Upper lobe of right lung (tissue), 1 donor: Measurements from ENCODE around the gene LIN7B. TPM values are rescaled to one million over a fixed set of nuclear protein-coding genes. Genes with fewer than 3 reads are reported as not detected.
"Not testable (repeated sequence)": the region's sequence is repeated elsewhere in the genome, so short reads cannot be mapped to it uniquely, and the experiment has no call there.

ENCODE experiments used
- ATAC-seq: fragments of 200-7000 bp; cut with Tn5 transposase; one replicate; pipeline ENCODE4 v1.9.1; 2020; ENCODE audit warnings: mild to moderate bottlenecking, moderate library complexity
- DNase-seq: peaks from one replicate; pipeline ENCODE4 v3.0.0-alpha.2; 2020
- H3K27ac ChIP-seq: fragments of 200-600 bp; one replicate; pipeline ENCODE4 v1.8.0; 2022
- H3K27me3 ChIP-seq: fragments of 200-600 bp; one replicate; pipeline ENCODE4 v1.8.0; 2022; ENCODE audit warnings: mild to moderate bottlenecking
- H3K36me3 ChIP-seq: fragments of 200-600 bp; one replicate; pipeline ENCODE4 v1.8.0; 2022
- H3K4me1 ChIP-seq: fragments of 200-600 bp; one replicate; pipeline ENCODE4 v1.8.0; 2022
- H3K4me3 ChIP-seq: fragments of 200-600 bp; one replicate; pipeline ENCODE4 v1.8.0; 2022; ENCODE audit warnings: mild to moderate bottlenecking
- H3K9me3 ChIP-seq: fragments of 200-600 bp; one replicate; pipeline ENCODE4 v1.8.0; 2022
- intact Hi-C: fragments of 100-400 bp; cut with DNase I; formaldehyde crosslinking; loops from one replicate; pipeline ENCODE4 v1.11.0; 2022
- total RNA-seq: library from RNA; stranded (reverse); fragmentation: NEBNext Ultra II Directional; extraction: Animal tissue kit (Norgen Biotek cat#: 25700); gene quantifications from one replicate; pipeline ENCODE4 v1.2.1, GENCODE V29; 2021
- TF ChIP-seq, protein P1 (sequence below): fragments of 200-600 bp; IDR thresholded peaks from one replicate; pipeline ENCODE4 v1.8.0; 2022; ENCODE audit warnings: antibody characterized with exemption
- donor health status: DM: no; HTN: yes; CAD: no; lungs with severe emphysema.

Gene LIN7B
- total RNA-seq, 1 donor from 2014 or later, result 12.2 TPM

DNA sequence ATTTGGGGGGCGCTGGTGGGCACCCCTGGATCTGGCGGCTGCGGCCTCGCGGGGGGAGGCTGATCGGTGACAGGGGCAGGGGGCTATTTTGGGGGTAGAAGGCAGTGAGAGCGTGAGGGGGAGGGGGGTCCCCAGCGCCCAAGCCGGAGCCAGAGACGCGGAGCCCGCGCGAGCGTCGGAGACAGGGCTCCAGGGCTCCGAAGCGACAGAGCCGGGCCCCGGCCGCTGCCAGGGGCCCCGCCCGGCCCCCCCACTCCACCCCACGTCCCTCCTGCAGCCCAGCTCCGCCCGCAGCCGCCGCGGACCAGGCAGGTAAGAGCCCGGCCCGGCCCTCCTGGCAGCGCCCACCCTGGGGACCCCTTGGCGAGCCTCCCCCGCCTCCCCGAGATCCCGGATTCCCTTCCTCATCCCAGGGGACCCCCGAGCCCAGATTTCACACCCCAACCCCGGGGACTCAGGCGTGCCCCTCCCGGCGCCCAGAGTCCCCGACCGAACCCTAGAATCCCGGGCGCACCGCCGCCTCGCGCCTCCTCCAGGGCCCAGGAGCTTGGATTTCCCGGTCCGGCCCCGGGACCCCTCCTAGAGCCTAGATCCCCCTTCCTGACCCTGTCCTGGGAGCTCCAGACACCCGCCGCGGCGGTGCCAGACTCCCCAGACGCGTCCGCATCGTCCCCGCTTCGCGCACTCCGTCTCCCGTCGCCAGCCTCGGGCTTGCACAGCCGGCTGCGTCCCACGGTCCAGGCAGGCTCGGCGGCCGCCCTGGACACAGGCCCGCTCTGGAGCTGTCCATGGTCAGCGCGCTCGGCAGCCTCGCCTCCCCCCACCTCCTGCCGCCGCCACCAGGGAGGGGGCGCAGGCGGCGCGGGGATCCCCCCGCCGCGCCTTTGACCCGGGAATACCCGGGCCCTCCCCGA is 5.5 kb downstream of the LIN7B start, which contains the start of gene PPFIA3:
Gene PPFIA3, plus strand, starts transcription at position 134 of the 914 bp plus-strand sequence. CDS start 8,330 bp downstream, outside the sequence.
- Histone ChIP-seq H3K27ac (peak within 1 kb of the TSS; percentile 97), H3K36me3 (no peaks in the 10 kb centered on the region), H3K4me1 (peaks cover 21% of the 10 kb centered on the region), H3K27me3 (no peaks in the 10 kb centered on the region), H3K4me3 (peak within 1 kb of the TSS; percentile 71), H3K9me3 (no peaks in the 10 kb centered on the region)
- TF ChIP-seq, protein P1, sequence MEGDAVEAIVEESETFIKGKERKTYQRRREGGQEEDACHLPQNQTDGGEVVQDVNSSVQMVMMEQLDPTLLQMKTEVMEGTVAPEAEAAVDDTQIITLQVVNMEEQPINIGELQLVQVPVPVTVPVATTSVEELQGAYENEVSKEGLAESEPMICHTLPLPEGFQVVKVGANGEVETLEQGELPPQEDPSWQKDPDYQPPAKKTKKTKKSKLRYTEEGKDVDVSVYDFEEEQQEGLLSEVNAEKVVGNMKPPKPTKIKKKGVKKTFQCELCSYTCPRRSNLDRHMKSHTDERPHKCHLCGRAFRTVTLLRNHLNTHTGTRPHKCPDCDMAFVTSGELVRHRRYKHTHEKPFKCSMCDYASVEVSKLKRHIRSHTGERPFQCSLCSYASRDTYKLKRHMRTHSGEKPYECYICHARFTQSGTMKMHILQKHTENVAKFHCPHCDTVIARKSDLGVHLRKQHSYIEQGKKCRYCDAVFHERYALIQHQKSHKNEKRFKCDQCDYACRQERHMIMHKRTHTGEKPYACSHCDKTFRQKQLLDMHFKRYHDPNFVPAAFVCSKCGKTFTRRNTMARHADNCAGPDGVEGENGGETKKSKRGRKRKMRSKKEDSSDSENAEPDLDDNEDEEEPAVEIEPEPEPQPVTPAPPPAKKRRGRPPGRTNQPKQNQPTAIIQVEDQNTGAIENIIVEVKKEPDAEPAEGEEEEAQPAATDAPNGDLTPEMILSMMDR, result no peak
- DNase-seq, result peak; percentile 85
- intact Hi-C loops, result no loop called here
- ATAC-seq, result peak; percentile 59

- Histone ChIP-seq H3K4me1 (peaks cover 21% of the 10 kb centered on the region), H3K4me3 (no peak overlapping the region), H3K36me3 (no peaks in the 10 kb centered on the region), H3K27me3 (no peaks in the 10 kb centered on the region), H3K9me3 (no peaks in the 10 kb centered on the region), H3K27ac (no peak overlapping the region)
- TF ChIP-seq, protein P1, result no peak
- DNase-seq, result no peak
- intact Hi-C loops, result no loop called here
- no peak for ATAC-seq
Observed at GRCh38 chr19:49120325-49120683, 6.1 kb downstream of the LIN7B start.

- Histone ChIP-seq H3K4me3 (no peak overlapping the region), H3K27me3 (no peaks in the 10 kb centered on the region), H3K27ac (no peak overlapping the region), H3K36me3 (no peaks in the 10 kb centered on the region), H3K9me3 (no peaks in the 10 kb centered on the region), H3K4me1 (peaks cover 21% of the 10 kb centered on the region)
- ATAC-seq, result no peak
- TF ChIP-seq, protein P1, result no peak
- intact Hi-C loops, result no loop called here
- DNase-seq, result no peak
Observed at GRCh38 chr19:49120868-49121267, 6.7 kb downstream of the LIN7B start.

GRCh38 chr19:49121841-49122240 is 7.7 kb downstream of the LIN7B start:
- H3K27me3 ChIP-seq, intact Hi-C loops: not testable (repeated sequence)

GRCh38 chr19:49123285-49123684 is 9.1 kb downstream of the LIN7B start:
- ATAC-seq, intact Hi-C loops: not testable (repeated sequence)

More at GRCh38 chr19:49121841-49122240, 7.7 kb downstream of the LIN7B start:
- not testable (repeated sequence) for DNase-seq, H3K4me3 ChIP-seq, H3K36me3 ChIP-seq, ATAC-seq, H3K27ac ChIP-seq, H3K9me3 ChIP-seq
- H3K4me1 ChIP-seq, result peaks cover 21% of the 10 kb centered on the region

DNA sequence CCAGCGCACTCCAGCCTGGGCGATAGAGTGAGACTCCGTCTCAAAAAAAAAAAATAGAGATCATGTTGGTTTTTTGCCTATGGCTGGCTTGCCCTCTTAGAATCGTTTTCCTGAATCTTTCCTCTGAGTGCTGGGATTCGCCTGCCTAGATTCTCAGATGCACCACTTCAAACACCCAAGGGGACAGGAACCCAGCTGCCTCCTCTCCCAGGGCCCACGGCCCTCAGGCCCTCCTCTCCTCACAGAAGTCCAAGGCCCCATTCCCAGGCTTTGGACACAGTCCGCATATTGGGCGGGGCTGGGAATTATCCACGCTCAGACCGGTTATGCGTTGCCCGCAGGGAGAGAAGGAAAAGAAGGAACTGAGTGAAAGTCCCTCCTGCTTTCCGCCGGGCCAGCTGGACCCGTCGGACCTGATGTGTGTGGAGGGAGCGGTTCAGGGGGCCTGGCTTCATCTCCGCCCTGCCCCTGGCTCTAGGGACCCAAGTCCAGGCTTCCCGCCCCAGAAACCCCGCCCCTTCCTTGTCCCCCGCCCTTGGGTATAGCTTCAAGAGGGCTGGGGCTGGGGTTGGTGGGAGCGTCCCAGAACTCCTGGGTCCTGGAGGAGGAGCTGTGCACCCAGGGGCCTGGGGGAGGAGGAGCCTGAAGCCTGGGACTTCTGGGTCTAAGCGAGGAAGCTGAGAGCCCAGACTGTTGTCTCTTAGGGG is 11.0 kb downstream of the LIN7B start:
- peaks cover 10% of the 10 kb centered on the region for H3K4me1 ChIP-seq
- H3K27ac ChIP-seq, result no peak overlapping the region

More at GRCh38 chr19:49123285-49123684, 9.1 kb downstream of the LIN7B start:
- H3K27ac ChIP-seq, H3K36me3 ChIP-seq, DNase-seq, H3K9me3 ChIP-seq, H3K4me3 ChIP-seq, H3K27me3 ChIP-seq: not testable (repeated sequence)
- H3K4me1 ChIP-seq, result peaks cover 17% of the 10 kb centered on the region

More for the DNA sequence above, 11.0 kb downstream of the LIN7B start:
- H3K36me3 ChIP-seq, result no peaks in the 10 kb centered on the region
- no peak for ATAC-seq
- no peaks in the 10 kb centered on the region for H3K9me3 ChIP-seq
- TF ChIP-seq, protein P1, result no peak
- intact Hi-C loops, result no loop called here
- H3K4me3 ChIP-seq, result no peak overlapping the region
- DNase-seq, result no peak
- H3K27me3 ChIP-seq, result no peaks in the 10 kb centered on the region
